Measurements from ENCODE around the gene OTX2.

Gene OTX2

DNA sequence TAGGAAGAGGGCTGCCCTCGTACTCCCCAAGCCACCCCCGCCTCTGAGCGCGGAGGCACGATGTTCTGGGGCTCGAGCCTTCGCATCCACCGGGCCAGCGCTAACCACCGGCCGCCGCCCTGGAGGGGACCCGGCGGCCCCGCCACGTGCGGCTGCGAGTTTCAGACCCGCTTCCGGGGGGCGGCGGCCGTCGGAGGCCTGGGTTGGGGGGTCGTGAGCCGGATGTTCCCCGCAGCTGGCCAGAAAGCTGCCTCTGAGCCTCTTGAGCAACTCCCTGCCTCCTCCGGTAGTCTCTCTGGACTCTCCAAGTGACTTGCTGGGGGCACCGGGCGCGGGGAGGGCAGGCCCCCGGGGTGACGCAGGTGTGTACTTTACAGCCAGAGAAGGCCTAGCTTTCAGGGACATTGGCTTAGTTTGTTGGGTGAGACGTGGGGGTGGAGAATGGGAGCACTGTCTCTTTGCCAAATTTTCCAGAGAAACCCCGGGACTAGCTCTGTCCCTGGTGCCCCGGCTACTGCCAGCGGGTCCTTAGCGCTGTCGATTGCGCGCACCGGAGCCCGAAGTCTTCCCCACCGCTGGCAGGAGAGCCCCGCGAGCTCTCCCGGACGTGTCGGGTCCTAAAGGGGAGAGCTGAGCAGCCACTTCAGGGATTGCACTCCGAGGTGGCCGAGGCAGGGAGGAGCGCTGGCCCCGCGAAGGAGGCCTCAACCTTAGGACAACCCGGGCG, 15.6 kb downstream of the OTX2 start:
- no peak for DNase-seq

DNA sequence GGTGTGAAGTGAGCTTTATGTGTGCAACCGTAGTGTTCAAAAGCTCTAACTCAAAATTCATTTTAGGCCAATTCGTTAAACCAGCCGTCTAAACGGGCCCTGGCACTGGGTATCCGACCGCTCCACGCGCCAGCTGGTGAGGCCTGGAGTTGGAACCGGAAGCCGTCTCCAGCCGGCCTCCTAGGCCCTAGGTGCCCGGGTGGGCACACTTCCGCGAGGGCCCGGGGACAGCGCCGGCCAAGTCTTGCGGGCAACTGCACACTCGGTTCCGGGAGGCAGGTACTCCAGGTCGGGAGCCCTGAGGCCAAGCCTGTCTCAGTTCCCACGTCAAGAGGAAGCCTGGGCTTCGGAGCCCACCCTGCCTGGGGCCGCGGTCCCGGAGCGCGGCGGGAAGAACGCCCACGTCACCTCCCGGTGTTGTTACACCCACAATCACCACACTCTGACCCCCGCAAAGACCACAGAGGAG, 16.2 kb downstream of the OTX2 start:
- DNase-seq, result no peak

DNA sequence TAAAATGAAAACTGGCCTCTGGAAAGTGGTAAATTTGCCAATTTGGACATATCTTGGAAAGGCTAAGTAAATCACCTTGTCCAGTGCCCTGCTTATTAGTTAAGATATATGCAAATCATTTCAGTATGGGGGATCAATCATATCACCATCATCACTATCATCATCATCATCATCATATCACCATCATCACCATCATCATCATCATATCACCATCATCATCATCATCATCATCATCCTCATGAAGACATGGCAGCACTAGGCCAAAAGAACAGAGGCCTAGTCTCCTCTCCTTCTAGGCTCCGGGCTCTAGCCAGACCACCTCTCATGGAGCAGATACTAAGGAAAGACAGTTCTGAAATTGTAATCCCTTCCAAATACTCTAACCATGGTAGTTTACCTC, 20.3 kb downstream of the OTX2 start:
- DNase-seq, result no peak

DNA sequence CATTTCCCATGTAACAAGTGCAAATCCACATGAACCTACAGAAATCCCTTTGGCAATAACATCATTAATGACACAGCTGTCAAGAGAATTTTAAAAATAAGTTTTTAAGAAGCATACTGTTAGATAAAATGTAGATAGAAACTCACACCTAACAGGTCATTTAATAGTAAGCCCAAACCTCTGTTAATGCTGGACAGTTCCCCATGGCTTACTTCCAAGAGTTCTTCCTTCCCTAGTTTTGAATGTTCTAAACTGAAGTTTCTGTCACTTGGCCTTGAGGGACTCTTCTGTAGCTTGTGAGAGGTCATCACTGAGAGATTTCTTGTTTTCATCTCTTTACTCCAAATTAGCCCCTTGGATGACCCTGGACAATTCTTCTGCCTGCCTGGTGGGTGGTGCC, 22.7 kb downstream of the OTX2 start:
- DNase-seq, result no peak

DNA sequence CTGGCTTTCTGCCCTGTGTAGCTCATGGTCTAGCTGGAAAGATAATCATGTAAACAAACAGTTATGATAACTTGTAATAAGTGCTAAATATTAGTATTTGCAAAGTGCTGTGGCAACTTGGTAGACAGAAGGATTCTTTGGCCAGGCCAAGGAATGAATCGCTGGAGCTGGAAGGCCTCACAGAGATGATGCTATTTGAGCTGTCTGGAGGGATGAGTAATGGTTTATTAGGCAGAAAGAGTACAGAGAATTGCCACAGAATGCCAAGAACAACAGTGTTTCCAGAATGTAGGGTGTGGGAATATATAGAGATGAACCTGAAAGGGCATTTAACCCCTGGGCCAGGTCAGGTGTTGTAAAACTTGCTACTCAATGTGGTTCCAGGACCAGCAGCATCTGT, 27.6 kb downstream of the OTX2 start:
- DNase-seq, result no peak

DNA sequence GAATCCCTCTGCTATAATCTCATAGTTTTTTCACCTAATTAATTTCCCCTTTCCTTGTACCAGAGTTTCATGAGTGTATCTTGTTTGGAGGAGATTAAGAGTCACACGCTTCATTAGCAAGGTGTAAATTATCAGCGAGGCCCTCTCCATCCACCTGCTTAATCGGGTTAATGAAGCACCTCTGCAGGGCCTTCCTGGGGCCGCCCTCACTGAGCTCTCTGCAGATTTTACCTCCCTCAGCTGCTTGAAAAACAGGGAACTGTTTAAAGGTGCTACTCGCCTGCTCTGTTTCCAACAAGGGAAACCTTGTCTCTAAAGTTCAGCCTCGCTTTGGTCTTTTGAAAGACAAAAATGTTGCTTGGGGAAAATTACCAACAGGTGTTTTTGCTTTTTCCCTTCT, 35.8 kb downstream of the OTX2 start:
- no peak for DNase-seq

DNA sequence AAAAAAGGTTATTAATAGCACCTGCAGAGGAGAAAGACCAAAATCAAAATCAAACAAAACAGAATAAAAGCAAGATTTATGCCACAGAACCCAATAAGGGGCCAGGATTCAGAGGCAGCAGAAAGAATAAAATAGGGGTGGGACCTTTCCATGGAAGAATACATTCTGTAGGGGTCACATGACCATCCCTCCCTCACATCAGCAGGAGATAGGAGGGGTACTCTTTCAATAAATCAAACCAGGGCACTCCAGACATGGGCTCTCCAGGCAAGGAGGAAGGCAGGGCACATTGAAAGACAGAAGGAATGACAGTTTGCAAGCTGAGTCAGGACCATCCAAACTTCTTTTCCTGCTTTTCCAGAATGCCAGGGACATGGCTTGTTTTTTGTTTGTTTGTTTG, 39.8 kb downstream of the OTX2 start:
- DNase-seq, result no peak

DNA sequence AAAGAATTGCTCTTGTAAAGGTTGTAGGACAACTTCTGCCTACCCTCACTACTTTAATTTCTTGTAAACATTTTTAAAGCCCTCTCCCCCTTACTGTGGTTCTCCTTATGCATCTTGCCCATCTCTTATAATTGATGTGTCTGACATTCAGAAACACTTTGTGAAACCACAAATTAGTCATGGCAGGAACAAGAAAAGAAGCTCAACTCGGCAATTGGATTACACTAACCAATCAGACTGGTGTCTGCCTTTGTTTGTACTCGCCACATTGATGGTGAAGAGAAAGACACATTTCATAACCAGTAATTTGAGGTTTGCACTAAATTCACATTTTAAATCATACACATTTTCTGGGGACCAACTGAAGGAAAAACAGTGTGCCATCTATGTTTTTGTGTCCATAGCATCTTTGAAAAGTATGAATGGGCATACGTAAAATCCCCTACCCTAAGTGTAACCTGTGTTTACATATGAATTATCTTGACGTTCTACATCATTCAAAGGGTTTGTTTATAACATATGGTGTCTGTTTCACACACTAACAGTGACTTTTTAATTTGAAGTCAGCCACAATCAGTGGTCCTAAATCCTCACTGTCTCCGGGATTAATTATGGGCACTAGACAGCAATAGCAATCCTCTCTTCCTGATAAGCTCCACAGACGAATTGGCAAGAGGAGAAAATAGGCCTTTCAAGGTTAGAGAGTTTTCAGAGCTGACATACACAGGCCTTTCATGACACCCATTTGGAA, 49.9 kb downstream of the OTX2 start:
- DNase-seq, result no peak

GRCh38 chr14:56759633-56760032, 50.6 kb downstream of the OTX2 start:
- DNase-seq, result no peak

DNA sequence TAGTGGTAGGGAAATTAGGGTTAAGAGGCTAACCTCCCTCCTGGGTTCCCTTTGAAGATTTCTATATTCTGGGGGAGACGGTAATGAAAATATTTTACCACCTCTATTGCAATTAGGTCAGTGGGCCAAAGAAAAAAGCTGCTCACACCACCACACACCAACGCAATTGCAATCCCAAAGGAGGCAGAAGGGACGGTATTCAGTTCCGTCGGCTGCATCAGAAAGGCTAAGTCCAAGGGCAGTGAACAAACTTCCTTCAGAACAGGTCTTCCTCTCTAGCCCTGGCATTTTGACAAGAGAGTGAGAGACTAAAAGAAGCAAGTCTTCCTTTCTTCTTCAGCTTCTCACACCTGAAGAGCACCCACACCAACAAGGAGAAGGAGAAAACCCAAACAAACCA, 51.2 kb downstream of the OTX2 start:
- no peak for DNase-seq

- DNase-seq, result no peak
These were observed 55.4 kb downstream of the OTX2 start for GRCh38 chr14:56754921-56755320.

GRCh38 chr14:56753396-56753795, 56.9 kb downstream of the OTX2 start:
- DNase-seq, result no peak

DNA sequence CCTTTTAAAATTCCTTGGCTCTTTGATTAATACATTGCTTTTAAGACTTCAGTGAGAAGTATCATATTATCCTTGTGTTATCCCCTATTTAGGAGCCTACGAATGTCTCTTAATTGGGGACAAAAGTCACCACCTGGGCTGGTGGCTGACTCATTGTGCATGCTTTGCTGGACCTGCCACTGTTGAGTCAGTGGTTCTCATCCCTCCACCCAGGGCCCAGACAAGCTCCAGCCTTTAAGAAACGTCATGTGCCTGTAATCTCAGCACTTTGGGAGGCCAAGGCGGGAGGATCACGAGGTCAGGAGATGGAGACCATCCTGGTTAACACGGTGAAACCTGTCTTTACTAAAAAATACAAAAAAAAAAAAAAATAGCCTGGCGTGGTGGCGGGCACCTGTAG, 57.9 kb downstream of the OTX2 start:
- no peak for DNase-seq

DNA sequence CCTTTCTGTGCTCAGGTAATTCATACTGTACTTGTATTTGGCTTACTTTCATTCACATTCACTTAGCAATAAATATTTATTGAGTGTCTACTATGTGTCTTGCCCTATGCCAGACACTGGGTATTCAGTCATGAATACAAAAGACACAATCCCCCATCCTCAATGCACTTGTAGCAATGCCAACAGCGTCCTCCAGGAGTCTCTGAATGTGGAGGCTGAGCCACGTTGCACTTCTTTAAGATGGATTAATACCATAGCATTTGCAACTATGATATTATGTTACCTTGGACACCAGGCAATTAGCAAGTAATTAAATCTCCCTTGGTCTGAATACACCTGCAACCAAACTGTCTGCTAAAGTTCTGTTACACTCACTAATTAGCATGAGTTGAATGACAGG, 58.8 kb downstream of the OTX2 start:
- DNase-seq, result no peak

Measured in DMS79 treated with DMSO at 0.1 percent for 48 hours (cell line).